Measurements from ENCODE around the gene LRRC57. TPM values are rescaled to one million over a fixed set of nuclear protein-coding genes. Genes with fewer than 3 reads are reported as not detected.

The LRRC57 gene
- total RNA-seq, 1 experiment from 2014 or later = 18.7 TPM

DNA sequence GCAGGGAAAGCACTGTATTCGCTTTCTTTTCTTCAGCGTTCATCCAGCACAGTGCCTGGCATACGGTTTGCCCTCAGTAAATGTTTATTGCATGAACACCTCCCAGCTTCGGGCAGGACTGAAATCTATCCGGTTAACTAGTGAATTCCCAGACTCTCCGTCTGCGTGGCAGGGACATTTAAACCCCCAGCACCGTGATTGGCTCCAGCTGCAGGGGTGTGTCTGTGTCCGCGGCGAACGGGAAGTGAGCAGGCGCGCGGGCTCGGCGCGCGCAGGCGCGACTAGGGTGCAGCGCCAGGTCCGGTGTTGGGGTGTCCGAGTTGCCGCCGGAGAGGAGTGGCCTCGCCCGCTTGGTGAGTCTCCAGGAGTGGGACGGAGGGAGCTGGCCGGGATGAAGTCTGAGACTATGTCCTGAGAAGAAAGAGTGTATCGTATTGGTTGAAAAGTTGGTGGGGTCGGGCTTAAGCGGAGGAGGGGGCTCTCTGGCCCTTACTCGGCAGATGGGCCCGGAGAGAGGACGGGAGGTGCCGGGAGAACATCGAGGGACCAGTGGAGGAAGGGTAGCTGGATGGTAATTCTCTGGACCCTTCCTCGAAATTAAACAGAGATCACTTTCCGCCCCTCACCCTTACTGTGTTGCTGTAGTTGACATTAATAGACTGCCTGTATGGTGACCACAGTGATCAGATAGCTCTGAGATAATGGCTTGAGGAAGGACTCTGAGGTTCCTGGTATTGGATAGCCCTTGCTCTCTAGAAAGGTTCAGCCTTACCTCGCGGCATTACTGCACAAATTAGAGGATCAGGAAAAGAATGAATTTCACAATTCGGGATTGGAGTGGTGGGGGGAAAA is 53.0 kb downstream of the LRRC57 start, which contains the start of gene SNAP23:
Gene SNAP23 (plus strand): TSS at position 274 of the 852 bp plus-strand sequence. CDS start 16,213 bp downstream, outside the sequence.
- Histone ChIP-seq H3K23ac (ENCODE audit: insufficient read length, low read depth, low read length) (no peak within 1 kb of the TSS), H3K56ac (ENCODE audit: insufficient read length, low read depth, low read length) (no peak within 1 kb of the TSS), H3T11ph (ENCODE audit: low read length) (no peak within 1 kb of the TSS), H2BK15ac (ENCODE audit: low read depth, low read length) (no peak within 1 kb of the TSS), H4K20me1 (ENCODE audit: control insufficient read depth, insufficient read depth, insufficient read length) (no peaks in the 10 kb centered on the region), H4K91ac (ENCODE audit: insufficient read length, low read depth, low read length) (no peak within 1 kb of the TSS), H3K79me1 (ENCODE audit: insufficient read depth, low read depth, low read length, poor library complexity, severe bottlenecking) (peaks cover 16% of the 10 kb centered on the region), H3K4me1 (ENCODE audit: insufficient read depth, low read length) (peaks cover 7% of the 10 kb centered on the region; the same call in 1 of the 2 replicates), H3K4ac (ENCODE audit: low read depth, low read length) (no peak within 1 kb of the TSS; the same call in 1 of the 2 replicates), H3K18ac (ENCODE audit: insufficient read length, low read depth, low read length) (no peak within 1 kb of the TSS), H2BK120ac (ENCODE audit: low read depth, low read length, poor library complexity, severe bottlenecking) (no peak within 1 kb of the TSS), H3K79me2 (ENCODE audit: insufficient read depth, low read length) (peaks cover 6% of the 10 kb centered on the region; the same call in 1 of the 2 replicates), H3K27ac (ENCODE audit: insufficient read length, low read depth, low read length) (peak within 1 kb of the TSS; percentile 67), H3K23me2 (ENCODE audit: insufficient read length, low read depth, low read length, poor library complexity, severe bottlenecking) (peaks cover 11% of the 10 kb centered on the region), H2BK12ac (ENCODE audit: insufficient read length, low read depth, low read length) (no peak within 1 kb of the TSS), H3K9ac (ENCODE audit: extremely low read depth, insufficient read length, low read length) (peak within 1 kb of the TSS; percentile 93), H2BK5ac (ENCODE audit: insufficient read length, low read length) (no peak within 1 kb of the TSS), H4K8ac (replicated peaks; ENCODE audit: insufficient read length, low read depth, low read length) (no peak within 1 kb of the TSS), H3K4me2 (ENCODE audit: insufficient read depth, insufficient read length, low read length) (peak within 1 kb of the TSS; percentile 98), H3K14ac (ENCODE audit: insufficient read depth, low read length) (peak within 1 kb of the TSS; percentile 18; the same call in 1 of the 2 replicates), H2AFZ (ENCODE audit: low read length) (peak within 1 kb of the TSS; percentile 80), H2AK5ac (ENCODE audit: insufficient read length, low read length) (no peak within 1 kb of the TSS), H3K27me3 (ENCODE audit: insufficient read depth, low read length) (no peaks in the 10 kb centered on the region), H4K5ac (ENCODE audit: insufficient read length, low read depth, low read length) (no peak within 1 kb of the TSS), H3K9me3 (ENCODE audit: control insufficient read depth, low read depth, low read length) (no peaks in the 10 kb centered on the region), H2BK20ac (ENCODE audit: low read depth, low read length, poor library complexity, severe bottlenecking) (no peak within 1 kb of the TSS)
- TF ChIP-seq, protein P1, sequence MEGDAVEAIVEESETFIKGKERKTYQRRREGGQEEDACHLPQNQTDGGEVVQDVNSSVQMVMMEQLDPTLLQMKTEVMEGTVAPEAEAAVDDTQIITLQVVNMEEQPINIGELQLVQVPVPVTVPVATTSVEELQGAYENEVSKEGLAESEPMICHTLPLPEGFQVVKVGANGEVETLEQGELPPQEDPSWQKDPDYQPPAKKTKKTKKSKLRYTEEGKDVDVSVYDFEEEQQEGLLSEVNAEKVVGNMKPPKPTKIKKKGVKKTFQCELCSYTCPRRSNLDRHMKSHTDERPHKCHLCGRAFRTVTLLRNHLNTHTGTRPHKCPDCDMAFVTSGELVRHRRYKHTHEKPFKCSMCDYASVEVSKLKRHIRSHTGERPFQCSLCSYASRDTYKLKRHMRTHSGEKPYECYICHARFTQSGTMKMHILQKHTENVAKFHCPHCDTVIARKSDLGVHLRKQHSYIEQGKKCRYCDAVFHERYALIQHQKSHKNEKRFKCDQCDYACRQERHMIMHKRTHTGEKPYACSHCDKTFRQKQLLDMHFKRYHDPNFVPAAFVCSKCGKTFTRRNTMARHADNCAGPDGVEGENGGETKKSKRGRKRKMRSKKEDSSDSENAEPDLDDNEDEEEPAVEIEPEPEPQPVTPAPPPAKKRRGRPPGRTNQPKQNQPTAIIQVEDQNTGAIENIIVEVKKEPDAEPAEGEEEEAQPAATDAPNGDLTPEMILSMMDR (conservative IDR thresholded peaks at IDR 0.05) = no peak
- H3K9me3 Mint-ChIP-seq = no peaks in the 10 kb centered on the region
- peak within 1 kb of the TSS; percentile 79 to 99 (median 91) for H3K27ac Mint-ChIP-seq
- H3K27me3 Mint-ChIP-seq (ENCODE audit: low read depth) = no peaks in the 10 kb centered on the region
- peaks cover 0 to 9% (median 6%) of the 10 kb centered on the region in 3 experiments; a peak in 5 of 7 replicates for H3K36me3 Mint-ChIP-seq (ENCODE audit: insufficient read depth in 1 of 3, low read depth in 3 of 3)
- peaks cover 26 to 44% of the 10 kb centered on the region in 2 experiments for H3K4me1 Mint-ChIP-seq
- no CpG with 5 or more reads among the region's 43 CpGs for WGBS (ENCODE audit: extremely low coverage, insufficient read length, low lambda C conversion rate)
- peak within 1 kb of the TSS; percentile 98 to 99 for H3K4me3 Mint-ChIP-seq
- peak; percentile 95 for DNase-seq

Data from H9 (cell line).